Tracheal epithelial cell (primary cell): ENCODE data around the gene CCL11. TPM values are rescaled to one million over a fixed set of nuclear protein-coding genes. Genes with fewer than 3 reads are reported as not detected.

ENCODE experiments used
- total RNA-seq: library from RNA; depleted of rRNA; stranded (reverse); fragments of >200 nt; gene quantifications from 2 replicates; pipeline ENCODE4 v1.2.1, GENCODE V29; 2014

CCL11 gene
- not detected in 2 replicates for total RNA-seq

DNA sequence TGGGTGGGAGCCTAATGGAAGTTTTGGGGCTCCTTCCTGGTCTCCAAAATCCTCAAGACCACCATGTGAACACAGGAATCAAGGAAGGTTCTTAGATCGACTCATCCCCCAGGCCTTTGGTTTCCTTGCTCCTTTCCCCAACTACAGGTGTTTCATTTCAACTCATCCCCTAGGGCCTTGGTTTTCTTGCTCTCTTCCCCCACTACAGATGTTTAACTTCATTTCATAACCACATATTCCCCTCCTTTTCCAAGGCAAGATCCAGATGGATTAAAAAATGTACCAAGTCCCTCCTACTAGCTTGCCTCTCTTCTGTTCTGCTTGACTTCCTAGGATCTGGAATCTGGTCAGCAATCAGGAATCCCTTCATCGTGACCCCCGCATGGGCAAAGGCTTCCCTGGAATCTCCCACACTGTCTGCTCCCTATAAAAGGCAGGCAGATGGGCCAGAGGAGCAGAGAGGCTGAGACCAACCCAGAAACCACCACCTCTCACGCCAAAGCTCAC lies at the start of gene CCL11:
Gene CCL11, plus strand, starts transcription at position 457 of the 507 bp plus-strand sequence. CDS start 67 bp downstream, outside the sequence.

DNA sequence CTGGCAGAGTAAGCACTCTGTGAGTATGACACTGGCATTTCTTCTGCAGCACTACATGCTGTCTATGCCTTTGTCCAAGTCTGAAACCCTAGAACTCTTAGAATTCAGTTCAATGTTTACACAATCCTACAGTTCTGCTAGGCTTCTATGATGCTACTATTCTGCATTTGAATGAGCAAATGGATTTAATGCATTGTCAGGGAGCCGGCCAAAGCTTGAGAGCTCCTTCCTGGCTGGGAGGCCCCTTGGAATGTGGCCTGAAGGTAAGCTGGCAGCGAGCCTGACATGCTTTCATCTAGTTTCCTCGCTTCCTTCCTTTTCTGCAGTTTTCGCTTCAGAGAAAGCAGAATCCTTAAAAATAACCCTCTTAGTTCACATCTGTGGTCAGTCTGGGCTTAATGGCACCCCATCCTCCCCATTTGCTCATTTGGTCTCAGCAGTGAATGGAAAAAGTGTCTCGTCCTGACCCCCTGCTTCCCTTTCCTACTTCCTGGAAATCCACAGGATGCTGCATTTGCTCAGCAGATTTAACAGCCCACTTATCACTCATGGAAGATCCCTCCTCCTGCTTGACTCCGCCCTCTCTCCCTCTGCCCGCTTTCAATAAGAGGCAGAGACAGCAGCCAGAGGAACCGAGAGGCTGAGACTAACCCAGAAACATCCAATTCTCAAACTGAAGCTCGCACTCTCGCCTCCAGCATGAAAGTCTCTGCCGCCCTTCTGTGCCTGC lies 30.7 kb upstream of the CCL11 start, which contains the start of gene CCL2:
Gene CCL2, plus strand, starts transcription at position 635 of the 730 bp plus-strand sequence. Its CDS starts 65 bp downstream, at position 700.

DNA sequence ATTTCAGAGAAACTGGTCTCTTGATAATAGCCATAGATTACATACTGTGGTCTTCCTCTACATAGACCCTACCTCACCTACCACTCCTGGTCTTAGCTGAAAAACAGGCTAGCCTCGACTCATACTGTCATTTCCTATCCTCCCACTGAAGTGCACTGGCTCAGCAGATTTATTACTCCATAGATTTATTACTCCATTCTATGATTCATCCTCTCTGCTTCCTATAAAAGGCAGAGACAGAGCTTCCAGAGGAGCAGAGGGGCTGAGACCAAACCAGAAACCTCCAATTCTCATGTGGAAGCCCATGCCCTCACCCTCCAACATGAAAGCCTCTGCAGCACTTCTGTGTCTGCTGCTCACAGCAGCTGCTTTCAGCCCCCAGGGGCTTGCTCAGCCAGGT lies 15.6 kb upstream of the CCL11 start, which contains the start of gene CCL7:
Gene CCL7, plus strand, starts transcription at position 253 of the 400 bp plus-strand sequence. Its CDS starts 70 bp downstream, at position 323.

DNA sequence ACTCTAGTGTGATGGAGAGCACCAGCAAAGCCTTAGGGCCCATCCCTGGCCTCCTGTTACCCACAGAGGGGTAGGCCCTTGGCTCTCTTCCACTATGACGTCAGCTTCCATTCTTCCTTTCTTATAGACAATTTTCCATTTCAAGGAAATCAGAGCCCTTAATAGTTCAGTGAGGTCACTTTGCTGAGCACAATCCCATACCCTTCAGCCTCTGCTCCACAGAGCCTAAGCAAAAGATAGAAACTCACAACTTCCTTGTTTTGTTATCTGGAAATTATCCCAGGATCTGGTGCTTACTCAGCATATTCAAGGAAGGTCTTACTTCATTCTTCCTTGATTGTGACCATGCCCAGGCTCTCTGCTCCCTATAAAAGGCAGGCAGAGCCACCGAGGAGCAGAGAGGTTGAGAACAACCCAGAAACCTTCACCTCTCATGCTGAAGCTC lies 33.5 kb downstream of the CCL11 start, which contains the start of gene CCL8:
Gene CCL8, plus strand, starts transcription at position 397 of the 445 bp plus-strand sequence. CDS start 67 bp downstream, outside the sequence.

Other genes starting within 250 kb of the CCL11 start
- 0.21 and 25.5 TPM in 2 replicates for gene CCL2, start 30.5 kb upstream of the CCL11 start, total RNA-seq
- gene CCL7, start 15.5 kb upstream of the CCL11 start, total RNA-seq: not detected in 2 replicates
- gene CCL8, start 33.7 kb downstream of the CCL11 start, total RNA-seq: not detected in 2 replicates
- gene CCL13, start 70.7 kb downstream of the CCL11 start, total RNA-seq: not detected in 2 replicates
- gene CCL1, start 77.5 kb downstream of the CCL11 start, total RNA-seq: not detected in 2 replicates